HG02588 (cell line): ENCODE data around the gene KIAA1328.

ENCODE experiments used
- ATAC-seq: cut with Tn5 transposase; IDR thresholded peaks from one replicate; pipeline ENCODE4 v1.9.1; 2021; ENCODE audit warnings: mild to moderate bottlenecking, moderate library complexity; ENCODE audit not compliant: unreplicated experiment

Gene KIAA1328

DNA sequence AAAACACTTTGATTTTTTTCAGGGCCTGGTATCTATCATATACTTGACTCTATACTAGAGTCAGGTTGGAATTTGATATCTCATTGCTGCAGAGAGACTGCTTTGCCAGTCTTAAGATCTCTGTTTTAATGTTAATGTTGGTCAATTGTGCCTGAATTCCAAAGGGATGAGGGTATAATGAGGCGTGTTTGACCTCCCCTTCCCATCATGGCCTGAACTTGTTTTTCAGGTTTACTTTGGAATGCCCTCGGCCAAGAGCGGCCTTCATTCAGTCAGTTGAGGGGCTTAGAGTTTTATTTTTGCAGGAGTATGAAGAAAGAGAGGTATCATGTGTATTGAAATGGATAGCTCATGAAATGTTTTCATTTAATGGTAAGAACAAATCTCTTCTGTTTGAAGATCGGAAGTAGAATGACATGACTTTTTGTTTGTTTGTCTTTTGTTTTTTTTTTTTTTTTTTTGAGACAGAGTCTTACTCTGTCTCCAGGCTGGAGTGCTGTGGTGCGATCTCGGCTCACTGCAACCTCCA is 119.0 kb downstream of the KIAA1328 start:
- no peak for ATAC-seq

DNA sequence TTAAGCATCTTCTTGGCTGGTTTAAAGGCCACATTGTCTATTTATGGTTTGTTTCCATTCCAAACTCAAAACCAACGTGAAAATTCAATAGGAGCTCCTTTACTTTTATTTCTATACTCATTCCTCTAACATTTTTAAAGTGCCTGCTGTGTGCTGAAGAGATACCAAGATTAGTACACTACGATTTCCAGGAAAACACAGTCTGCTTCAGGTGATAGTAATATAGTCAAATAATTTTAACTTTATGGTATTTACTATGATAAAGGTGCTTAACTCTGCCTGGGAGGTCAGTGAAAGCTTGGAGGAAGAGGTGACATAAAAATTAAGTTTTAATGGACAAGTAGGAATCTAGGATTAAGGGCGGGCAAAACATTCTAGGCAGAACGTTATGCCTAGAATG is 121.4 kb downstream of the KIAA1328 start:
- ATAC-seq = no peak

GRCh38 chr18:36950960-36951359 is 122.0 kb downstream of the KIAA1328 start:
- no peak for ATAC-seq

DNA sequence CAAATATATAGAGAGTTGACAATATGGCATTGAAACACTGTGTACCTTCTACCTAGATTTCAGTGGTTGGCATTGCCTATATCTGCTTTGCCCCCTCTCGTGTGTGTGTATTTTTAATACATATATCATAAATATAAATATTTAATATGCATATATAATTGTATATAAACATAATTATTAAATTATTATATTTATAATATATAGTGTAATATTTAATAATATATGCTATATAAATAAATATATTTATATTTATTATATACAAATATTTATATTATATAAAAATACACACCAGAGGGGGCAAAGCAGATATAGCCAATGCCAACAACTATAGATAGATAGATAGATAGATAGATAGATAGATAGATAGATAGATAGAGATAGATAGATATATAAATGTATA is 124.1 kb downstream of the KIAA1328 start:
- no peak for ATAC-seq

DNA sequence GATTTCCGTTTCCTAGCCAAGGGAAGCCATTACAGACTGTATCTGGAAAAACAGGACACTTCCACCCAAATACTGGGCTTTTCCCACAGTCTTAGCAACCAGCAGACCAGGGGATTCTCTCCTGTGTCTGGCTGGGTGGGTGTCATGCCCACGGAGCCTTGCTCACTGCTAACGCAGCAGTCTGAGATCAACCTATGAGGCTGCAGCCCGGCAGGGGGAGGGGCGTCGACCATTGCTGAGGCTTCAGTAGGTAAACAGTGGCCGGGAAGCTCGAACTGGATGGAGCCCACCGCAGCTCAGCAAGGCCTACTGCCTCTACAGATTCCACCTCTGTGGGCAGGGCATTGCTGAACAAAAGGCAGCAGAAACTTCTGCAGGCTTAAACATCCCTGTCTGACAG is 131.1 kb downstream of the KIAA1328 start:
- ATAC-seq = no peak

DNA sequence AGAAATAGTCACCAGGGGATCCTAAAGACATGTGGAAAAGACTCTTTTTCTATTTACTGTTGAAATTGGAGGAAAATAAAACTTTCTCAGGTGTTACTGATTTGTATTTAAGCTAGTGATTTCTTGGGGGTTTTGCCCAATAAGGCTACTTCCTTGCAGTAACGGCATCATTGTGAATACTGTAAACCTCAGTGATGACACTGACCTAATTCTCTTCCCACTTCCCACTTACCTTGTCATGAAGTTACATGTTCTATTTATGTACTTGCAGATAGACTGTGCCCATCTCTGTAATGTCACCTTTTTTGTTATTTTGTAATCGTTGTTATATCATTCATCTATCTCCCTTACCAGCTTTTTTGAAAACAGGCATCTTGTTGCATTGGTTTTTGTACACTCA is 134.5 kb downstream of the KIAA1328 start:
- ATAC-seq = no peak

GRCh38 chr18:36974686-36975085 is 145.8 kb downstream of the KIAA1328 start:
- no peak for ATAC-seq

DNA sequence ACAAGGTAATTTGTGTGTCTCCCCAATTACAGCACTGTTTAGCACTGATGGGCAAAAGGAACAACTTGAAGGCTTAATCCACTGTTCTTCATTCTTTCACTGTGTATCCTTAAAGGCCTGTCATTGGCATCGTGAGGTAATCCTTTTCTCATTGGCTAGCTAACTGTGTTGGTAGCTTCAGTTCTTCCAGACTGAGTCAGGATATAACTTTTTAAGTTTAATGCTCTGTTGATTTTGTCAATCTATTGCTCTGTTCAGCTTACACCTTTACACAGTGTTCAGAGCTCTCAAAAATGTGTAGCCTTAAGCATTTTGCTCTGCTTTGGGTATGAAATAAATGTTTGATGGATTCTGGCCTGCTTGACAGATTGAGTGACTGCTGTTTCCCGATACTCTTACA is 148.2 kb downstream of the KIAA1328 start:
- no peak for ATAC-seq

- ATAC-seq = no peak
These were observed 164.1 kb downstream of the KIAA1328 start for GRCh38 chr18:36993068-36993467.

DNA sequence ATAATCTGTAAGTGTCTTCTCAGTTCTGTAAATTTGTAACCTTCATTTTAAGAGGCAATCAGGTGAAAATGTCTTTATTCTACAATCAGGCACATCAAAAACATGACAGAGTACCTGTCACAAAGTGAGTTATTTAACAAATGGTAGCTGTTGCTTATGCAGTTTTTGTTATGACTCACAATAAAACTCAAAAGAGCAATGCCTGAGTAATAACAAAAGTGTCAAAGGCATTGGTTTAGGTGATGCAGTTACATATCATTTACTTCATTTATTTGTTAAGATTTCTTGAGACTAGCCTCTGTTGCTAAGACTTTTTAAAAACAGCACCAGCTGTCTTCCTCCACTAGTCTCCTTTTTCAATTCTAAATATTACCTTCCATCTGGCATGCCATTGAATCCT is 177.8 kb downstream of the KIAA1328 start:
- ATAC-seq = peak; percentile 84

DNA sequence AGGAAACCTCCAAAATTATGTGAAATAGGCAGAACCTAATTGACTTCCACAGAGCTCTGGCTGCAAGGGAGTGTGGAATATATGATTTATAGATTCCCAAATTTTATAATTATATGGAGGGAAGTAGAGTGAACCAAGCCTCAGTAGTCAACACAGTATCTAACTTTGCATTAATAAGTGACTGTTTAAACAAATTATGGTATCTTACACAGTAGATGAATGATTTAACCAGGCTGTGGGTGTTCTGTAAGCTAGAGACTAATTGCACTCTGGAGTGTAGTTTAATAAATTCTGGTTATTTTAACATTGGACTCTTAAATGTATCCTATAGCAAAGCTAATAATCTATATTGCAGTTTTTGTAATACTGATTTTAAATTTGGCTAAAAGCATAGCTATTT is 183.5 kb downstream of the KIAA1328 start:
- no peak for ATAC-seq

DNA sequence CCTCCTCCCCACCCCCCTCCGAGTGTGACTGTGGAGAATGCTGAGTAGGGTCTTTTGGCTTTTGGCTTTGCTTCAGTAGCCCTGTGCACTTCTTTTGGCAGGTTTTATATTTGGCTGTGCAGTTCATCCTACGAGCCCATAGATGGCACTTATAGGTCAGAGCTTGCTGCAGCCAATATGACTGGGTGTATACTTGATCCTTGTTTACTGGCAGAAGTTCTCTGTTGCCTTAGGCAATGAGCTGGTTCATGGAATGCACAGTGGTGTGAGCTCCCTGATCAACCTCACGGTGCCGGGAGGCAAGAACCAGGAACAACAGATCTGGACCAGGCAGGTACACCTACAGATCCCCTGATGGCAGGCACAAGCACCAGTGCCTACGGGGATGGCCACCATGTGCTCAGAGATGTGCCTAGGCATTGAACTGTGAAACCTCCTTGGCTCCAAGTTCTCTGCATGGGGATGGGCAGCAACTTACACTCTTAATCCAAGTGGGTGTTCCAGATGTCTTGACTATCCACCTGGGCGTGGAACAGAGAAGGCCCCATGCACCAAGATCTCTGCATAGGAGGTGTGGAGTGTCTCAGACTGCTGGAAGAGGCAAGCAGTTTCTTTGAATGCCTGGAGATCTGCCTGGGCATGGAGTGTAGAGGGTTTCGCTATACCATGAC is 190.4 kb downstream of the KIAA1328 start:
- ATAC-seq = no peak

DNA sequence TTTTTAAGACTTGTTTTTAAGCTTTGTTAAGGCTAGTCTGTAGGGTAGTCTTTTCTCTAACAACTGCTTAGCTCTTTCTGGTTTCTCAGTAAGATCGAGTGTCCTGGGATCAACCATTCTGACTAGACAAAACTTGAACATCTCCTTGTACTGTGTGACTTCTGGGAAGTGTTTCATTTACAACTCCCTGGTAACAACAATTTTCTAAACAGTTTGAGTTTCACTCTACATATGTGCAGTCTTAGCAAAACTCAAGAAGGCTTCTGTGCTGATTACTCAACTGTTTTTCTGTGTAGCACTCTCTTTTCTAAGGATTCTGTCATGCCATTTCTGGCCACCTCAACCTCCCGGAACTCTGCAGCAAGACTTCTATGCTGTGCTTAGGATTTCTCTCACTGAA is 204.5 kb downstream of the KIAA1328 start:
- ATAC-seq = no peak

- ATAC-seq = no peak
These were observed 213.5 kb downstream of the KIAA1328 start for GRCh38 chr18:37042381-37042780.

DNA sequence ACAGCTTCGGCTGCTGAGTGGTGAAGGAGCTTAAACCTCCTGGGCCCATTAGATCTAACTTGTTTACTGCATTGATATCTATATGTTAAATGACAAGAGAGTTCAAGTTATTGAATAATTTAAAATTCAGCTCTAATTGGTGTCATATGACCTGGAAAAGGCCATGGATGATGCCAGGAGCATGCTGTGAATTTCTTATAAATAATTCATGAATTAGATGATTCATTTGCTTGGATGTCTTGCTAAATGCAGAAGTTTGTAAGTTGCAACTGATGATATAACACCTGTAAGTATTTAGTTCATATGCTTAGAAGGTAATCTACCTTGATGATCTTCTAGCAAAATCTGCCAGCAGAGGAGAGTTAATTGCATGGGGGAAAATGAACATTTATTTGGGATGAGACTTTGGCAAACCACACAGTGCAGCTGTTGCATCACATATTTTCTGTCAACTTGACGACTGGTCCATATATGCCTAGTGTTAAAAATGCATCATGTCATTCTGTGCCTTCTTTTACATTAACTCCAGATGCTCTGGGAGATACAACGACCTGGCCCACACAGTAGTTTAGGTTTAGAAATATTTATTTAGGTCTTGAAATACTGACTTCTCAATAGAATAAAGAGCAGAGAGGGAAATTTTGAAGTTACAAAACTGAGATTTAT is 226.3 kb downstream of the KIAA1328 start:
- ATAC-seq = no peak

DNA sequence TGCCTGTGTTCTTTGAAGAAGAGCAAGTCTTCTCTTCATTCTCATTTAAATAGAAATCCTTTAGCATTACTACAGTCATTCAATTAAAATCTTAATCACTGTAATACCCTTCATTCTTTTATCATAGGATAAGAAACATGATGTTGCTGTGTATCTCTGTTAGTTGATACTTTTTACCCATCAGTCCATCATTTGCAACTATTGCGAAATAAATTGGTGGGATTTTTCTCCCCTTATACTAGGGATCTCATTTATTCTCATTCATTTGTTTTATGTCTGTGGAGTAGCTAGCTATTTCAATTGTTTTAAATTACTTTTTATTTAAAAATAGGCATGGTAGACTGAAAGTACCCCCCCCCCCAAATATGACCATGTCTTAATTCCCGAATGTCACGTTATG is 235.3 kb downstream of the KIAA1328 start:
- no peak for ATAC-seq

DNA sequence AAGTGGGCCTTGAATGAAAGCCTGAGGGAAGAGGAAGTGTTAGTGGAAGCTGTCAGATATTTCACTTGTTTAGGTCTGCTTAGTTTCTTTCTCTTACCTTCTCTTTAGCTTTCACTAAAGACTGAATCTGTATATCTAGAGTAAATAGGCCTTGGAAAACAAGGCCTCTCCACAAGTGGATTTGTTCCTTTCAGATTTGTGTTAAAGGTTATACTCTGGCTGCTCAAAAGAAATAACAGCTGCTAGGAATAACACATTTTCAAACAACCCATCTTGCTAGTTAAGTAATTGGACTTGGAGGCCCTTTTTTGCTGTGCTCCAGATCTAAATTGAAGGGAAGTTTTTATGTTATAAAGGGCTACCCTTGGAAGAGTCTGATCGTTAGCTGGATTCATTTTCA is 236.3 kb downstream of the KIAA1328 start:
- ATAC-seq = no peak

GRCh38 chr18:37084912-37085311 is 256.0 kb downstream of the KIAA1328 start:
- no peak for ATAC-seq

- ATAC-seq = no peak
These were observed 256.4 kb downstream of the KIAA1328 start for GRCh38 chr18:37085362-37085761.

GRCh38 chr18:37107748-37108522 is 279.0 kb downstream of the KIAA1328 start:
- ATAC-seq = no peak

DNA sequence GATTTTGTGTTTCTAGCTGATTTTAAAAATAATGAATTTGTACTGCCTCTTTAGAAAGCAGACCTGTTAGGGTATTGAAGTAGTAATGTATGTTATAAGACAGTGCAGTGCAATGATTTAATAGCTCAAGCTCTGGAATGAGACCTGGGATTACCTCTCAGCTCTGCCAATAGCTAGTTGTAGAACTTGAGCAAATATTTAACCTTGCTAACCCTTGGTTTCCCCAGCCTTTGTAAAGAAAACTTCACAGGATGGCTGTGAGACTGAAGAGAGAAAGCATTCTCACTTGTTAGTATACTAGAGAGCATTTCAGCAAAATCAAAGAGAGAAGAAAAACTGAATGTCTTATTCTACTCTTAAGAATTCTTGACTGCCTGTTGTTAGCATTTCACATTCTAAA is 293.9 kb downstream of the KIAA1328 start:
- ATAC-seq = no peak

DNA sequence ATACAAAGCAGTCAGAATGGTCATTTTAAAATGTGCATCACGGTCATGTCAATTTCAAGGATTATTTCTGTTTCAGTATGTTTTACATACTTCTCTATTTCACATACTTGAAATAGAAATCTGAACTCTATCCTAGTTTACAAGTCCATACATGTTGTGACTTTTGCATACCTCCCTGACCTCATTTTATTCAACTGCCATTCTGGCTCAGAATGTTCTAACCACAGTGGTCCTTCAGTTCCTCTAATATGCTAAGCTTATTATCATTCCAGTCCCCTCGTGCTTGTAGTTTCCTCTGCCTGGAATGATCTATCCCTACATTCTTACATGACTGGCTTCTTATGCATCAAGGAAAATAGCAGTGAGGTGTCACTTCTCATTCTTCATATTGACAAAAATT is 295.6 kb downstream of the KIAA1328 start:
- no peak for ATAC-seq
